ENCODE data around the gene KLRC3.
"Not testable (repeated sequence)": the region's sequence is repeated elsewhere in the genome, so short reads cannot be mapped to it uniquely, and the experiment has no call there.

DNA sequence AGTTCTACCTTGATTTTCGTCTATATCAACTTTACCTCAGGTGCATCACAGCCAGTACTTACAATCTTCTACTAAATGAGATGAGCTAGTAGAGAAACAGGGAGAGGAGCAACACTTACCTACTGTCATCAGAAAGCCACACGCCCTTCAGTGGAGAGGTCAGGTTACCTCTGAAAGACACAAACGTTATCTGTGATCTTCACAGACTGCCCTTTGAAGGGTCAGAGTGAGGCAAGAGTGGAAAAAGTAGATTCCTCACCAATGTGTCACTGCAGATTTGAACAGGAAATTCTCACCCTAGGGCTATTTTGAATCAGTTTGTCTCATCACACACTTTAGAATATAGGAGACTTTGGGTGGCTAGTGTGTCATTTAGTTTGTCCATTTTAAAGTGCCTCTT lies 1.8 kb upstream of the KLRC3 start:
- not testable (repeated sequence) for TF ChIP-seq CTCF (conservative IDR thresholded peaks at IDR 0.05; ENCODE audit: low read depth, low read length); EZH2 (IDR thresholded peaks at IDR 0.05; ENCODE audit: borderline replicate concordance, low read depth, low read length, poor library complexity, severe bottlenecking)
